CD4-positive, alpha-beta T cell treated with Interleukin-15 for 4 hours (primary cell): ENCODE results near the gene MNX1.

Experiments
- DNase-seq: peaks from one replicate; pipeline ENCODE4 v3.0.0-alpha.2; 2020; ENCODE audit warnings: low spot score

Gene MNX1

GRCh38 chr7:157032644-157033482, 22.4 kb upstream of the MNX1 start:
- DNase-seq: no peak

GRCh38 chr7:157032128-157032527, 21.7 kb upstream of the MNX1 start:
- DNase-seq: no peak

- DNase-seq: no peak
Measured at GRCh38 chr7:157028199-157028903, 17.9 kb upstream of the MNX1 start.

GRCh38 chr7:157027568-157028198, 17.2 kb upstream of the MNX1 start:
- no peak for DNase-seq

- DNase-seq: no peak
Measured at GRCh38 chr7:157024716-157025115, 14.3 kb upstream of the MNX1 start.

- DNase-seq: no peak
Measured at GRCh38 chr7:157023589-157023905, 13.1 kb upstream of the MNX1 start.

- DNase-seq: no peak
Measured at GRCh38 chr7:157022681-157023588, 12.5 kb upstream of the MNX1 start.

GRCh38 chr7:157021871-157022680, 11.6 kb upstream of the MNX1 start:
- no peak for DNase-seq

GRCh38 chr7:157021071-157021870, 10.8 kb upstream of the MNX1 start:
- DNase-seq: no peak

GRCh38 chr7:157020514-157021070, 10.1 kb upstream of the MNX1 start:
- no peak for DNase-seq

GRCh38 chr7:157019718-157020451, 9.4 kb upstream of the MNX1 start:
- DNase-seq: no peak

GRCh38 chr7:157018997-157019608, 8.6 kb upstream of the MNX1 start:
- DNase-seq: no peak

- no peak for DNase-seq
Measured at GRCh38 chr7:157018328-157018996, 8.0 kb upstream of the MNX1 start.

- no peak for DNase-seq
Measured at GRCh38 chr7:157017603-157018327, 7.3 kb upstream of the MNX1 start.

- DNase-seq: no peak
Measured at GRCh38 chr7:157017149-157017548, 6.7 kb upstream of the MNX1 start.

- no peak for DNase-seq
Measured at GRCh38 chr7:157016352-157017041, 6.0 kb upstream of the MNX1 start.

- no peak for DNase-seq
Measured at GRCh38 chr7:157016024-157016351, 5.5 kb upstream of the MNX1 start.
